HCT116 (cell line): ENCODE measurements around the gene GADD45G.

ENCODE experiments used
- ELF1 ChIP-seq: IDR thresholded peaks from 2 replicates; pipeline ENCODE4 v1.6.1; 2012; ENCODE audit warnings: low read depth, borderline replicate concordance
- EZH2 ChIP-seq: fragments of 200-600 bp; sonication (generic); IDR thresholded peaks from 2 replicates; pipeline ENCODE4 v1.6.1; 2017; ENCODE audit warnings: antibody characterized with exemption, mixed run types
- JUND ChIP-seq: IDR thresholded peaks from 2 replicates; pipeline ENCODE4 v1.6.1; 2012
- POLR2A ChIP-seq: IDR thresholded peaks from 2 replicates; pipeline ENCODE4 v1.7.0; 2011; ENCODE audit warnings: borderline replicate concordance; ENCODE audit not compliant: insufficient read depth, insufficient read length; ENCODE audit errors: extremely low read depth
- TF ChIP-seq, protein P1 (sequence below): IDR thresholded peaks from 2 replicates; pipeline ENCODE4 v1.6.1; 2012; ENCODE audit warnings: low read depth
- TF ChIP-seq, protein P2 (sequence below), 3 experiments: fragments of 200-600 bp in 1 of 3; sonication (generic) in 1 of 3; IDR thresholded peaks in 2 of 3; conservative IDR thresholded peaks in 1 of 3; 2 replicates each; pipeline ENCODE4 v1.5.1; 2012 to 2017; ENCODE audit warnings: low read depth in 2 of 3, low read length in 2 of 3, antibody characterized with exemption in 1 of 3, borderline replicate concordance in 1 of 3, control low read depth in 1 of 3, mild to moderate bottlenecking in 1 of 3, mixed read lengths in 1 of 3, mixed run types in 1 of 3, moderate library complexity in 1 of 3; ENCODE audit not compliant: insufficient read depth in 1 of 3

DNA sequence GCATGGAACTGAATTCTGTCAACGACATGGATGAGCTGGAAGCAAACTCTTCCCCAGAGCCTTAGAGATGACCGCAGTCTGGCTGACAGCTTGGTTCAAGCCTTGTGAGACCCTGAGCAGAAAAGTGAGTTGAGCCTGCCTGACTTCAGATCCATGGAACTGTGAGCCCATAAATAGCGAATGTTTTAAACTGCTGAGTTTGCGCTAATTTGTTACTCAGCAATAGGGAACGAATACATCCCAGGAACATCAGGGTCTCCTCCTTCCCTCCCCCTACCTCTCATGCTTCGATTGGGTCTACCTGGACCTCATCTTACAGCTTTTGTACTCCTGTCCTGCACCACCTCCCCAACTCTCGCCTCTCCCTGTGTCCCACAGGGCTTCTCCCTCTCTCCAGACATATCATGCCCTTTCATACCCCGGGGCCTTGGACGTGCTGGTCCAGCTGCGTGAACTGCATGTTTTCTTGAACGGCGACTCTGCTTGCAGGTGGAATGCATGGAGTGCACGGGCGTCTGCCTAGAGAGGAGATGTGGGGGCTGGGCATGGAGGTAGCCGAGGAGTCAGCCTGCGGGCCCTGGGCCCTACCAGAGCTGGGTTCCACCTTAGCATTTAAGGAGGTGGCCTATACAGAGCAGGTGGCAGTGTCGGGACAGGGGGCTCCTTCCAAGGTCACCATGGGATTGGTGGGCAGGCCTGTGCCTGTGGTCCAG, 7.9 kb downstream of the GADD45G start:
- no peak for TF ChIP-seq POLR2A
- TF ChIP-seq, protein P1, sequence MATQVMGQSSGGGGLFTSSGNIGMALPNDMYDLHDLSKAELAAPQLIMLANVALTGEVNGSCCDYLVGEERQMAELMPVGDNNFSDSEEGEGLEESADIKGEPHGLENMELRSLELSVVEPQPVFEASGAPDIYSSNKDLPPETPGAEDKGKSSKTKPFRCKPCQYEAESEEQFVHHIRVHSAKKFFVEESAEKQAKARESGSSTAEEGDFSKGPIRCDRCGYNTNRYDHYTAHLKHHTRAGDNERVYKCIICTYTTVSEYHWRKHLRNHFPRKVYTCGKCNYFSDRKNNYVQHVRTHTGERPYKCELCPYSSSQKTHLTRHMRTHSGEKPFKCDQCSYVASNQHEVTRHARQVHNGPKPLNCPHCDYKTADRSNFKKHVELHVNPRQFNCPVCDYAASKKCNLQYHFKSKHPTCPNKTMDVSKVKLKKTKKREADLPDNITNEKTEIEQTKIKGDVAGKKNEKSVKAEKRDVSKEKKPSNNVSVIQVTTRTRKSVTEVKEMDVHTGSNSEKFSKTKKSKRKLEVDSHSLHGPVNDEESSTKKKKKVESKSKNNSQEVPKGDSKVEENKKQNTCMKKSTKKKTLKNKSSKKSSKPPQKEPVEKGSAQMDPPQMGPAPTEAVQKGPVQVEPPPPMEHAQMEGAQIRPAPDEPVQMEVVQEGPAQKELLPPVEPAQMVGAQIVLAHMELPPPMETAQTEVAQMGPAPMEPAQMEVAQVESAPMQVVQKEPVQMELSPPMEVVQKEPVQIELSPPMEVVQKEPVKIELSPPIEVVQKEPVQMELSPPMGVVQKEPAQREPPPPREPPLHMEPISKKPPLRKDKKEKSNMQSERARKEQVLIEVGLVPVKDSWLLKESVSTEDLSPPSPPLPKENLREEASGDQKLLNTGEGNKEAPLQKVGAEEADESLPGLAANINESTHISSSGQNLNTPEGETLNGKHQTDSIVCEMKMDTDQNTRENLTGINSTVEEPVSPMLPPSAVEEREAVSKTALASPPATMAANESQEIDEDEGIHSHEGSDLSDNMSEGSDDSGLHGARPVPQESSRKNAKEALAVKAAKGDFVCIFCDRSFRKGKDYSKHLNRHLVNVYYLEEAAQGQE = no peak
- TF ChIP-seq, protein P2, sequence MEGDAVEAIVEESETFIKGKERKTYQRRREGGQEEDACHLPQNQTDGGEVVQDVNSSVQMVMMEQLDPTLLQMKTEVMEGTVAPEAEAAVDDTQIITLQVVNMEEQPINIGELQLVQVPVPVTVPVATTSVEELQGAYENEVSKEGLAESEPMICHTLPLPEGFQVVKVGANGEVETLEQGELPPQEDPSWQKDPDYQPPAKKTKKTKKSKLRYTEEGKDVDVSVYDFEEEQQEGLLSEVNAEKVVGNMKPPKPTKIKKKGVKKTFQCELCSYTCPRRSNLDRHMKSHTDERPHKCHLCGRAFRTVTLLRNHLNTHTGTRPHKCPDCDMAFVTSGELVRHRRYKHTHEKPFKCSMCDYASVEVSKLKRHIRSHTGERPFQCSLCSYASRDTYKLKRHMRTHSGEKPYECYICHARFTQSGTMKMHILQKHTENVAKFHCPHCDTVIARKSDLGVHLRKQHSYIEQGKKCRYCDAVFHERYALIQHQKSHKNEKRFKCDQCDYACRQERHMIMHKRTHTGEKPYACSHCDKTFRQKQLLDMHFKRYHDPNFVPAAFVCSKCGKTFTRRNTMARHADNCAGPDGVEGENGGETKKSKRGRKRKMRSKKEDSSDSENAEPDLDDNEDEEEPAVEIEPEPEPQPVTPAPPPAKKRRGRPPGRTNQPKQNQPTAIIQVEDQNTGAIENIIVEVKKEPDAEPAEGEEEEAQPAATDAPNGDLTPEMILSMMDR (IDR thresholded peaks at IDR 0.05 in 2 of 3, conservative IDR thresholded peaks at IDR 0.05 in 1 of 3; ENCODE audit: borderline replicate concordance in 1 of 3, insufficient read depth in 1 of 3, low read depth in 2 of 3, low read length in 2 of 3) = no peak
- no peak for TF ChIP-seq ELF1
- no peak for TF ChIP-seq EZH2
- no peak for TF ChIP-seq JUND
